ENCODE measurements around the gene PTPRR.

Gene PTPRR

DNA sequence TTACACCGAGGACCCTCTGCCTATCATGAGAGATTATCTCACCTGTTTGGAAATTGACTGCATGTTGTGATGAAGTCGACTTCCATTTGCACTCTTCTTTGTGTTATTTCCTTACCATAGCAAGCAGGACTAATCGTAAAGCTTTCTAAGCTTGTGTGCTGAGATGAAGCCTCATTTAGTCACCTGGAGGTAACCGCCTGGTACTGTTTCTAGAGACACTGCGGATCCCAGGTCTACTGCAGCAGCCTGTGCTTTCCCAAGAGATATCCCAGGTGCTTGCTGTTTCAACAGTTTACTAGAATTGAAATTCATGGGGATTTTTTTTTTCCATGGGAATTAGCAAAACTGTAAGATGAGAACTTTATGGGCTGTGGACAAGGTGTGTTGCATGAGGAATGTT is 131.8 kb downstream of the PTPRR start:
- TF ChIP-seq TCF4 (CRISPR knock-in tag; IDR thresholded peaks at IDR 0.05; ENCODE audit: borderline replicate concordance) = no peak
- TF ChIP-seq ZNF565 (CRISPR knock-in tag; conservative IDR thresholded peaks at IDR 0.05; ENCODE audit: low read depth) = no peak
- no peak for TF ChIP-seq BACH2 (CRISPR knock-in tag; IDR thresholded peaks at IDR 0.05; ENCODE audit: borderline replicate concordance)
- no peak for TF ChIP-seq ISL1 (CRISPR knock-in tag; IDR thresholded peaks at IDR 0.05)
- TF ChIP-seq CREB5 (CRISPR knock-in tag; IDR thresholded peaks at IDR 0.05; ENCODE audit: low read depth) = no peak
- TF ChIP-seq PATZ1 (CRISPR knock-in tag; IDR thresholded peaks at IDR 0.05; ENCODE audit: borderline replicate concordance) = no peak
- no peak for TF ChIP-seq OSR1 (CRISPR knock-in tag; IDR thresholded peaks at IDR 0.05)
- no peak for TF ChIP-seq ESRRG (CRISPR knock-in tag; IDR thresholded peaks at IDR 0.05)
- TF ChIP-seq ZNF8 (CRISPR knock-in tag; IDR thresholded peaks at IDR 0.05) = no peak
- no peak for ATAC-seq

DNA sequence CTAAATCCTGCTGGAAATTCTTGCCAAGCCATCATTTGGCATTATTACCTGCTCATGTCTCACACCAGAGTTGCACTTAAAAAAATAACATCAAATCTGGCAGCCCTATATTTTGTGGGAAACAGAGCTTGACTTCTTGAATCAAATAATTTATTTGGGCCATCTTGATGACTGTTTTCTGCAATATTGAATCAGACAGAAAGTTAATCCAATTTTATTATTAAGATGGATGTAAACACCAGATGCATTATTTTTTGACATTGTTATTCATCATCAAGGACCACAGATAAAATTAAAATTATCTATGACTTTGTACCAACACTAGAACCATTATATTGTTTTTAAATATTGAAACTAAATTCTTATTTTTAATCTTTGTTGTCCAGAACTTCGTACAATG is 132.9 kb downstream of the PTPRR start:
- ATAC-seq = no peak
- TF ChIP-seq SNAI2 (CRISPR knock-in tag; IDR thresholded peaks at IDR 0.05) (no peak), TSHZ2 (CRISPR knock-in tag; IDR thresholded peaks at IDR 0.05) (peak; percentile 95), ISL1 (CRISPR knock-in tag; IDR thresholded peaks at IDR 0.05) (peak; percentile 93), ZC3H10 (CRISPR knock-in tag; IDR thresholded peaks at IDR 0.05) (0 out of 2 replicates have a peak, but pooled peaks have one; percentile 22), BACH2 (CRISPR knock-in tag; IDR thresholded peaks at IDR 0.05; ENCODE audit: borderline replicate concordance) (no peak), ZNF8 (CRISPR knock-in tag; IDR thresholded peaks at IDR 0.05) (no peak), ZNF565 (CRISPR knock-in tag; conservative IDR thresholded peaks at IDR 0.05; ENCODE audit: low read depth) (no peak), GLIS3 (CRISPR knock-in tag; IDR thresholded peaks at IDR 0.05) (0 out of 2 replicates have a peak, but pooled peaks have one; percentile 57), TCF4 (CRISPR knock-in tag; IDR thresholded peaks at IDR 0.05; ENCODE audit: borderline replicate concordance) (peak; percentile 62), ARNTL (CRISPR knock-in tag; IDR thresholded peaks at IDR 0.05; ENCODE audit: borderline replicate concordance, low read depth) (no peak), CREB5 (CRISPR knock-in tag; IDR thresholded peaks at IDR 0.05; ENCODE audit: low read depth) (0 out of 2 replicates have a peak, but pooled peaks have one; percentile 33)

GRCh38 chr12:70785896-70786295 is 134.6 kb downstream of the PTPRR start:
- no peak for ATAC-seq
- TF ChIP-seq ISL1 (CRISPR knock-in tag; IDR thresholded peaks at IDR 0.05) = no peak
- TF ChIP-seq RARB (CRISPR knock-in tag; IDR thresholded peaks at IDR 0.05) = no peak
- TF ChIP-seq BACH2 (CRISPR knock-in tag; IDR thresholded peaks at IDR 0.05; ENCODE audit: borderline replicate concordance) = no peak
- no peak for TF ChIP-seq ZNF565 (CRISPR knock-in tag; conservative IDR thresholded peaks at IDR 0.05; ENCODE audit: low read depth)
- no peak for TF ChIP-seq ARNTL (CRISPR knock-in tag; IDR thresholded peaks at IDR 0.05; ENCODE audit: borderline replicate concordance, low read depth)

DNA sequence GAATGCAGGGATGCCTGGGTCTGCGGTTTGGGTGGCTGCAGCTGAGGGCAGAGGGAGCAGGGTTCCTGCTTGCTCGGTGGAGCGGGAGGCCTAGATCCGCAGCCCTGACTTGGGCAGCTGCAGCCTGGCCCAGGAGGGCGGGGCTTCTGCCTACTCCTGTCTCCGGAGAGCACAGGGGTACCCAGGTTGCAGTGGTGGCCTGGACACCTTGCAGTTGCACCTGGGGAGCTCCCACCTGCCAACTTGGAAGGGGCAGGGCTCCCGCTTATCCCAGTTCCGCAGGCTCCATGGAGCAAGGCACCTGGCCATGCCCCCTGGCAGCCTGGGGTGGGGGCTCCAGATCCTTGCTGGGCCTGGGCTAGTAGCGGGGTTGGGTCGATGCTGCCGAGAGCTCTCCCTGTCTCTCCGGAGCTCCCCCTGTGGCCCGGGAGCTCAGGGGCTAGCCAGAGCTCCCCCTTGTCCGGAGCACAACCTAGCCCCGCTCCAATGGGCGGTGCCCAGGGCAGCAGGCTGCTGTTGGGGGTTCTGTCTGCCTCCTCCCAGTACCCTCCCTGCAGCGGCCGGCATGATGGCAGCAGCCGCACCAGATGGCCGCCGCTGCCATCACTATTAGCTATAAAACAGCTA is 136.4 kb downstream of the PTPRR start:
- TF ChIP-seq CREB5 (CRISPR knock-in tag; IDR thresholded peaks at IDR 0.05; ENCODE audit: low read depth) (no peak), TOX (CRISPR knock-in tag; IDR thresholded peaks at IDR 0.05; ENCODE audit: borderline replicate concordance) (no peak), ZFP30 (CRISPR knock-in tag; IDR thresholded peaks at IDR 0.05) (no peak), CSRNP3 (CRISPR knock-in tag; IDR thresholded peaks at IDR 0.05) (no peak), PATZ1 (CRISPR knock-in tag; IDR thresholded peaks at IDR 0.05; ENCODE audit: borderline replicate concordance) (no peak), ZNF565 (CRISPR knock-in tag; conservative IDR thresholded peaks at IDR 0.05; ENCODE audit: low read depth) (no peak), ISL1 (CRISPR knock-in tag; IDR thresholded peaks at IDR 0.05) (no peak), OSR1 (CRISPR knock-in tag; IDR thresholded peaks at IDR 0.05) (no peak), RARB (CRISPR knock-in tag; IDR thresholded peaks at IDR 0.05) (no peak)
- ATAC-seq = no peak

Data from SK-N-SH treated with all-trans-retinoic acid at 6 μM for 48 hours (cell line).